Chondrocyte (in vitro differentiated cells): ENCODE results near the gene TTC29. TPM values are rescaled to one million over a fixed set of nuclear protein-coding genes. Genes with fewer than 3 reads are reported as not detected.
"Not testable (repeated sequence)": the region's sequence is repeated elsewhere in the genome, so short reads cannot be mapped to it uniquely, and the experiment has no call there.

ENCODE experiments used
- DNase-seq: peaks from one replicate; pipeline ENCODE4 v3.0.0; 2021; ENCODE audit warnings: mixed read lengths, low spot score
- H3K27ac Mint-ChIP-seq: one replicate; pipeline ENCODE4 v1.8.0; 2021; ENCODE audit warnings: mild to moderate bottlenecking, moderate library complexity, mixed read lengths; ENCODE audit not compliant: unreplicated experiment
- H3K27me3 Mint-ChIP-seq: 2 replicates; pipeline ENCODE4 v1.8.0; 2021; ENCODE audit warnings: low read depth, mixed read lengths
- H3K36me3 Mint-ChIP-seq: 2 replicates; pipeline ENCODE4 v1.8.0; 2021; ENCODE audit warnings: low read depth, mixed read lengths
- H3K4me1 Mint-ChIP-seq: 2 replicates; pipeline ENCODE4 v1.8.0; 2021; ENCODE audit warnings: low read depth, mild to moderate bottlenecking, mixed read lengths
- H3K4me3 Mint-ChIP-seq: one replicate; pipeline ENCODE4 v1.8.0; 2021; ENCODE audit warnings: mild to moderate bottlenecking, moderate library complexity, mixed read lengths; ENCODE audit not compliant: unreplicated experiment
- H3K9me3 Mint-ChIP-seq: 2 replicates; pipeline ENCODE4 v1.8.0; 2021; ENCODE audit warnings: low read depth, mixed read lengths
- total RNA-seq: library from RNA; stranded (reverse); gene quantifications from 3 replicates; pipeline ENCODE4 v1.2.1, GENCODE V29; 2021
- TF ChIP-seq, protein P1 (sequence below): fragments of 200-600 bp; sonication (generic); IDR thresholded peaks from 2 replicates; pipeline ENCODE4 v1.5.0; 2021; ENCODE audit warnings: antibody characterized with exemption, mild to moderate bottlenecking, moderate library complexity

The TTC29 gene
- total RNA-seq, 1 donor from 2014 or later: 0.20 TPM

DNA sequence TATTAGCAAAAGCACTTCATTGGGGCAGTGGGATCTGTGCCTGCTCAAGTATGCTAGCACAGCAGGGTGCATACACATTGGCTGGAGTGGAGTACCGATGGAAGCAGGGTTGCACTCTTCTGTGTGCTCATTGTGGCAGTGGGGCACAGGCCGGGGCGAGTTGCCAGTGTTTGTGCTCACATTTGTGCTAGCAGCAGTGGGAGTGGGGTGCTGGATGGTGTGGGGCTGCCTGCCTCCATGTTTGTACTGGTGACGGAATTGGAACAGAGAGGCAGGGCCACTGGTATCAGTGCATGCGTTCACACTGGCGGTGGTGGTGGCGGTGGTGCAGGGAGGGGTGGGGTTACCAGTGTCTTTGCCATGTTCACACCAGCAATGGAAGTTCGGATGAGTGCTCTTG, 169.0 kb downstream of the TTC29 start:
- H3K27ac Mint-ChIP-seq: no peak overlapping the region
- H3K4me1 Mint-ChIP-seq: no peaks in the 10 kb centered on the region
- TF ChIP-seq, protein P1, sequence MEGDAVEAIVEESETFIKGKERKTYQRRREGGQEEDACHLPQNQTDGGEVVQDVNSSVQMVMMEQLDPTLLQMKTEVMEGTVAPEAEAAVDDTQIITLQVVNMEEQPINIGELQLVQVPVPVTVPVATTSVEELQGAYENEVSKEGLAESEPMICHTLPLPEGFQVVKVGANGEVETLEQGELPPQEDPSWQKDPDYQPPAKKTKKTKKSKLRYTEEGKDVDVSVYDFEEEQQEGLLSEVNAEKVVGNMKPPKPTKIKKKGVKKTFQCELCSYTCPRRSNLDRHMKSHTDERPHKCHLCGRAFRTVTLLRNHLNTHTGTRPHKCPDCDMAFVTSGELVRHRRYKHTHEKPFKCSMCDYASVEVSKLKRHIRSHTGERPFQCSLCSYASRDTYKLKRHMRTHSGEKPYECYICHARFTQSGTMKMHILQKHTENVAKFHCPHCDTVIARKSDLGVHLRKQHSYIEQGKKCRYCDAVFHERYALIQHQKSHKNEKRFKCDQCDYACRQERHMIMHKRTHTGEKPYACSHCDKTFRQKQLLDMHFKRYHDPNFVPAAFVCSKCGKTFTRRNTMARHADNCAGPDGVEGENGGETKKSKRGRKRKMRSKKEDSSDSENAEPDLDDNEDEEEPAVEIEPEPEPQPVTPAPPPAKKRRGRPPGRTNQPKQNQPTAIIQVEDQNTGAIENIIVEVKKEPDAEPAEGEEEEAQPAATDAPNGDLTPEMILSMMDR: no peak
- H3K9me3 Mint-ChIP-seq: peaks cover 12% of the 10 kb centered on the region
- peaks cover 20% of the 10 kb centered on the region for H3K27me3 Mint-ChIP-seq
- no peak for DNase-seq
- no peak overlapping the region for H3K4me3 Mint-ChIP-seq
- no peaks in the 10 kb centered on the region for H3K36me3 Mint-ChIP-seq

DNA sequence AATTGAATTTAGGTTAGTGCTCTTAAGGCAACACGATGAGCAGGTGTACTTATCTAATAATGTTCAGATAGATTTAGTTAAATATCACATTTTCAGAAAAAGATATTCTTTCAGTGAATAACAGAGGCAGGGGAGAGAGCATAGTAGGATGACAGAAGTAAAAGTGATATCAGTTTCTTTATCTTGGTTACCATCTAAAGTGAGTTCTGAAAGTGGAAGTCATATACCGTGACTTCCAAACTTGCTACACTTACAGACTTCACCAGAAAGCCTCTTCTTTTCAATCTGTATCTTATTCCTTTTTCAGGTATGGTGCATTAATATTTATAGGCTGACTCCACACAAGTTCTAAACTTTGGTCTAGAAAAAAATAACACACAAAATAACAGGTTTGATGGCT, 182.1 kb downstream of the TTC29 start:
- Mint-ChIP-seq H3K36me3 (no peaks in the 10 kb centered on the region), H3K4me3 (no peak overlapping the region), H3K27me3 (peaks cover 17% of the 10 kb centered on the region), H3K9me3 (peaks cover 21% of the 10 kb centered on the region), H3K27ac (no peak overlapping the region), H3K4me1 (no peaks in the 10 kb centered on the region)
- TF ChIP-seq, protein P1: no peak
- no peak for DNase-seq

DNA sequence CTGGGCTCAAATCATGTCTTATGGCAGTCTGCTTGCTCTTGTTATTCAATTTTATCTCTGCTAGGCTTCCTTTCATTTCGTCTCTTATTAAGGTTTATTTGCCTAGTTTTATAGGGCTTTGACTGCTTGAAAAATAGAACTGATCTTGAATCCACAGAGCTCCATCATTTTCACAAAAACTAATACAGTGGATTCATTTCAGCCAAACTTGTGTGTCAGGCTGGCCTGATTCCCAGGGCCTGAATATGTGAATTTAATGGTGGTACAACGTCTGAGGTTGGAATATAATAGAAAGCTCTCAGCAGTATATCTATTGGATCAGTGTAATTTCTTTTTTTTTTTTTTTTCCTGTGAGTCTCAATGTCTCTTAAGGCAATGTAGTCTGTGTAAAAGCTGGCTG, 183.6 kb downstream of the TTC29 start:
- TF ChIP-seq, protein P1: no peak
- no peak for DNase-seq
- H3K27me3 Mint-ChIP-seq: peaks cover 18% of the 10 kb centered on the region
- H3K27ac Mint-ChIP-seq: no peak overlapping the region
- peaks cover 35% of the 10 kb centered on the region for H3K9me3 Mint-ChIP-seq
- no peaks in the 10 kb centered on the region for H3K4me1 Mint-ChIP-seq
- H3K36me3 Mint-ChIP-seq: no peaks in the 10 kb centered on the region
- no peak overlapping the region for H3K4me3 Mint-ChIP-seq

DNA sequence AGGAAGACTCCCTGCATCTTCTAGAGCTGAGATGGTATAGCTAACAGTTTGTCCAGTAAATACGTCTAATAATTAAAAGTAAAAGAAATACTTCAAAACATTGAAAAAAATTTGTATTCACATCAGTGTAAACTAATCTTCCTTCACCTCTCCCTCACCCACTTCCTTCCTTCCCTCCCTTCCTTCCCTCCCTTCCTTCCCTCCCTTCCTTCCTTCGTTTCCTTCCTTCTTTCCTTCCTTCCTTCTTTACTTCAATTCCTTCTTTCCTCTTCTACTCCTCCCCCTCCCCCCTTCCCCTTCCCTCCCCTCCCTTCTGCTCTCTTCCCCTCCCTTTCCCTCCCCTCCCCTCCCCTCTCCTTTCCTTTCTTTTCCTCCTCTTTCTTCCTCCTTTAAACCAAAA, 203.2 kb downstream of the TTC29 start:
- TF ChIP-seq, protein P1: no peak
- no peak overlapping the region for H3K4me3 Mint-ChIP-seq
- no peak overlapping the region for H3K27ac Mint-ChIP-seq
- peaks cover 13% of the 10 kb centered on the region for H3K27me3 Mint-ChIP-seq
- H3K36me3 Mint-ChIP-seq: no peaks in the 10 kb centered on the region
- no peaks in the 10 kb centered on the region for H3K4me1 Mint-ChIP-seq
- no peak for DNase-seq
- no peaks in the 10 kb centered on the region for H3K9me3 Mint-ChIP-seq

DNA sequence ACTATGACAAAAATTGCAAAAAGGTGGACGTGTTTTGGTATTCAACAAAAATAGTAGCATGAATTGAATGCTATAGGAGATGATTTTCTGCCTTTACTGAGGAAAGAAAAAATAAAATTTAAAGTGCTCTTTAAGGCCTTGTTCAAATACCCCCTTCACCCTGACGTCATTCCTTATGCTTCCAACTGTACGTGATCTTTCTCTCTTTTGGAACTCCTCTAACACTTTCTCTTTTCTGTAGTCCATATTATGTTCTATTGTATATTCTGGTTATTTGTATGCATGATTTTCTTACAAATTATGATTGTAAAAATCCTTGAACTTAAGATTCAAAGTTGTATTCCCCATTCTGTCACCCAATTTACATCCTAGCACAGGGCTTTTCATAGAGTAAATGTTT, 206.5 kb downstream of the TTC29 start:
- no peak for DNase-seq
- no peak overlapping the region for H3K4me3 Mint-ChIP-seq
- peaks cover 17% of the 10 kb centered on the region for H3K27me3 Mint-ChIP-seq
- H3K9me3 Mint-ChIP-seq: no peaks in the 10 kb centered on the region
- H3K27ac Mint-ChIP-seq: no peak overlapping the region
- H3K36me3 Mint-ChIP-seq: no peaks in the 10 kb centered on the region
- H3K4me1 Mint-ChIP-seq: no peaks in the 10 kb centered on the region
- TF ChIP-seq, protein P1: no peak

DNA sequence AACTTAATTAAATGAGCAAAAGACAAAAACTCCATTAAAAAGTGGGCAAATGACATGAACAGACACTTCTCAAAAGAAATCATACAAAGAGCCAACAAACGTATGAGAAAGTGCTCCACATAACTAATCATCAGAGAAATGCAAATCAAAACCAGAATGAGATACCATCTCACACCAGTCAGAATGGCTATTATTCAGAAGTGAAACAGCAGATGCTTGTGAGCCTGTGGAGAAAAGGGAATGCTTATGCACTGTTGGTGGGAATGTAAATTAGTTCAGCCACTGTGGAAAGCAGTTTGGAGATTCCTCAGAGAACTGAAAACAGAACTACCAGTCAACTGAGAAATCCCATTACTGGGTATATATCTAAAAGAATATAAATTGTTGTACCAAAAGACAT, 222.1 kb downstream of the TTC29 start:
- H3K4me1 Mint-ChIP-seq: not testable (repeated sequence)

More for the DNA sequence above, 222.1 kb downstream of the TTC29 start:
- not testable (repeated sequence) for H3K27me3 Mint-ChIP-seq, H3K36me3 Mint-ChIP-seq, DNase-seq, H3K4me3 Mint-ChIP-seq, H3K27ac Mint-ChIP-seq, H3K9me3 Mint-ChIP-seq
